CD4-positive, alpha-beta memory T cell (primary cell): Measurements from ENCODE around the gene SERPINB4. TPM values are rescaled to one million over a fixed set of nuclear protein-coding genes. Genes with fewer than 3 reads are reported as not detected.
"Not testable (repeated sequence)": the region's sequence is repeated elsewhere in the genome, so short reads cannot be mapped to it uniquely, and the experiment has no call there.

Source experiments
- CTCF ChIA-PET: fragments of 350-600 bp; sonication (Branson Sonifier 250); formaldehyde crosslinking; loops from one replicate; lab custom pipeline; 2021; ENCODE audit warnings: inconsistent platforms; ENCODE audit not compliant: partially characterized antibody; lab: Charles Lee
- POLR2A ChIA-PET: fragments of 350-600 bp; sonication (Branson Sonifier 250); formaldehyde crosslinking; loops from one replicate; lab custom pipeline; 2021; ENCODE audit not compliant: partially characterized antibody; lab: Charles Lee
- DNase-seq, 5 donors: peaks; one replicate each; pipeline versions ENCODE4 v3.0.0 to v3.0.0-alpha.2; 2020 to 2022; ENCODE audit warnings: mixed read lengths in 1 of 5
- H3K27ac ChIP-seq: one replicate; pipeline ENCODE4 v1.7.0; 2013; ENCODE audit warnings: low read depth, low read length
- H3K27me3 ChIP-seq: 2 replicates; pipeline ENCODE4 v1.7.0; 2013; ENCODE audit warnings: mild to moderate bottlenecking, low read length, moderate library complexity; ENCODE audit not compliant: insufficient read depth
- H3K36me3 ChIP-seq: 2 replicates; pipeline ENCODE4 v1.7.0; 2013; ENCODE audit warnings: mild to moderate bottlenecking, low read length, moderate library complexity; ENCODE audit not compliant: insufficient read depth
- H3K4me1 ChIP-seq: 2 replicates; pipeline ENCODE4 v1.7.0; 2013; ENCODE audit warnings: mild to moderate bottlenecking, low read length, moderate library complexity; ENCODE audit not compliant: insufficient read depth
- H3K4me3 ChIP-seq, 2 donors: one replicate each; pipeline ENCODE4 v1.7.0; 2013; ENCODE audit warnings: low read length in 2 of 2, mild to moderate bottlenecking in 1 of 2
- H3K9me3 ChIP-seq, 2 donors: one replicate each; pipeline ENCODE4 v1.7.0; 2013; ENCODE audit warnings: low read length in 2 of 2, control low read depth in 1 of 2; ENCODE audit not compliant: control insufficient read depth in 1 of 2
- H3K27ac Mint-ChIP-seq, 7 donors: one replicate each; pipeline ENCODE4 v1.8.0; 2020 to 2021; ENCODE audit warnings: mixed read lengths in 7 of 7, mild to moderate bottlenecking in 6 of 7, inconsistent platforms in 3 of 7, moderate library complexity in 3 of 7
- H3K27me3 Mint-ChIP-seq, 2 donors: one replicate each; pipeline ENCODE4 v1.8.0; 2020 to 2021; ENCODE audit warnings: mixed read lengths in 2 of 2
- H3K36me3 Mint-ChIP-seq, 2 donors: one replicate each; pipeline ENCODE4 v1.8.0; 2020 to 2021; ENCODE audit warnings: mixed read lengths in 2 of 2, inconsistent platforms in 1 of 2, mild to moderate bottlenecking in 1 of 2
- H3K4me1 Mint-ChIP-seq, 4 donors: one replicate each; pipeline ENCODE4 v1.8.0; 2020 to 2021; ENCODE audit warnings: mixed read lengths in 4 of 4, mild to moderate bottlenecking in 1 of 4
- H3K4me3 Mint-ChIP-seq, 8 donors: one replicate each; pipeline ENCODE4 v1.8.0; 2020 to 2021; ENCODE audit warnings: mixed read lengths in 8 of 8, mild to moderate bottlenecking in 7 of 8, moderate library complexity in 6 of 8, inconsistent platforms in 3 of 8
- H3K9me3 Mint-ChIP-seq, 8 donors: one replicate each; pipeline ENCODE4 v1.8.0; 2020 to 2021; ENCODE audit warnings: mixed read lengths in 8 of 8, mild to moderate bottlenecking in 5 of 8, inconsistent platforms in 3 of 8, moderate library complexity in 1 of 8
- intact Hi-C: fragments of 100-400 bp; cut with micrococcal nuclease; formaldehyde crosslinking; loops from one replicate; pipeline ENCODE4 v1.15.1; 2023
- polyA plus RNA-seq, 2 donors: library from polyadenylated mRNA; unstranded; fragments of 300-500 nt; fragmentation: Illumina TruSeq; gene quantifications; one replicate each; pipeline ENCODE4 v1.2.3, GENCODE V29; 2021
- total RNA-seq, 2 experiments: library from RNA; stranded (reverse); gene quantifications; one replicate each; pipeline ENCODE4 v1.2.3, GENCODE V29; 2021

Gene SERPINB4
- total and polyA plus RNA-seq, 4 experiments from 2014 or later: not detected

GRCh38 chr18:63648241-63648640 is 4.2 kb upstream of the SERPINB4 start:
- POLR2A ChIA-PET: no interaction called here
- Histone ChIP-seq H3K9me3 (no peaks in the 10 kb centered on the region), H3K27me3 (no peaks in the 10 kb centered on the region), H3K27ac (no peak overlapping the region), H3K36me3 (no peaks in the 10 kb centered on the region), H3K4me1 (no peaks in the 10 kb centered on the region), H3K4me3 (no peak overlapping the region)
- peak in 1 of 5 donors; percentile 7 for DNase-seq
- Mint-ChIP-seq H3K4me1 (no peaks in the 10 kb centered on the region), H3K36me3 (no peaks in the 10 kb centered on the region), H3K27ac (no peak overlapping the region), H3K4me3 (no peak overlapping the region), H3K9me3 (no peaks in the 10 kb centered on the region), H3K27me3 (peaks cover 0 to 4% of the 10 kb centered on the region in 2 donors)
- intact Hi-C loops: no loop called here
- CTCF ChIA-PET: no interaction called here

- no peaks in the 10 kb centered on the region for H3K36me3 Mint-ChIP-seq
- H3K27me3 ChIP-seq: no peaks in the 10 kb centered on the region
- H3K9me3 ChIP-seq: no peaks in the 10 kb centered on the region
- no peak overlapping the region for H3K27ac ChIP-seq
- POLR2A ChIA-PET: no interaction called here
- no peak overlapping the region for H3K4me3 ChIP-seq
- H3K27me3 Mint-ChIP-seq: peaks cover 0 to 4% of the 10 kb centered on the region in 2 donors
- intact Hi-C loops: no loop called here
- no peaks in the 10 kb centered on the region for H3K4me1 Mint-ChIP-seq
- CTCF ChIA-PET: no interaction called here
- no peaks in the 10 kb centered on the region for H3K9me3 Mint-ChIP-seq
- H3K36me3 ChIP-seq: no peaks in the 10 kb centered on the region
- no peak for DNase-seq
- no peak overlapping the region for H3K4me3 Mint-ChIP-seq
- no peaks in the 10 kb centered on the region for H3K4me1 ChIP-seq
- H3K27ac Mint-ChIP-seq: no peak overlapping the region
These were observed 2.9 kb upstream of the SERPINB4 start for GRCh38 chr18:63646936-63647335.

GRCh38 chr18:63644694-63645093 is 638 bp upstream of the SERPINB4 start:
- H3K4me3 Mint-ChIP-seq, POLR2A ChIA-PET, H3K36me3 ChIP-seq, CTCF ChIA-PET, H3K9me3 ChIP-seq, H3K27me3 ChIP-seq, H3K4me1 Mint-ChIP-seq, DNase-seq, H3K36me3 Mint-ChIP-seq, H3K4me1 ChIP-seq, H3K27me3 Mint-ChIP-seq, H3K27ac ChIP-seq, intact Hi-C loops, H3K9me3 Mint-ChIP-seq, H3K4me3 ChIP-seq, H3K27ac Mint-ChIP-seq: not testable (repeated sequence)

- H3K27me3 Mint-ChIP-seq, H3K4me1 ChIP-seq, intact Hi-C loops, DNase-seq, H3K36me3 Mint-ChIP-seq, H3K36me3 ChIP-seq, H3K27me3 ChIP-seq, H3K4me3 ChIP-seq, H3K4me1 Mint-ChIP-seq, H3K27ac Mint-ChIP-seq, H3K9me3 ChIP-seq, CTCF ChIA-PET, H3K9me3 Mint-ChIP-seq, H3K27ac ChIP-seq, POLR2A ChIA-PET, H3K4me3 Mint-ChIP-seq: not testable (repeated sequence)
These were observed 1.2 kb downstream of the SERPINB4 start for GRCh38 chr18:63642668-63643356.

- not testable (repeated sequence) for H3K4me3 Mint-ChIP-seq, H3K4me1 Mint-ChIP-seq
These were observed 2.8 kb downstream of the SERPINB4 start for GRCh38 chr18:63641157-63641680.

GRCh38 chr18:63637703-63638102 is 6.4 kb downstream of the SERPINB4 start:
- no peaks in the 10 kb centered on the region for H3K36me3 ChIP-seq
- H3K9me3 ChIP-seq: no peaks in the 10 kb centered on the region
- CTCF ChIA-PET: no interaction called here
- Mint-ChIP-seq H3K36me3 (no peaks in the 10 kb centered on the region), H3K4me1 (no peaks in the 10 kb centered on the region), H3K27me3 (no peaks in the 10 kb centered on the region), H3K9me3 (no peaks in the 10 kb centered on the region), H3K4me3 (no peak overlapping the region), H3K27ac (no peak overlapping the region)
- H3K27ac ChIP-seq: no peak overlapping the region
- H3K4me3 ChIP-seq: no peak overlapping the region
- no peaks in the 10 kb centered on the region for H3K27me3 ChIP-seq
- intact Hi-C loops: no loop called here
- POLR2A ChIA-PET: no interaction called here
- no peak for DNase-seq
- no peaks in the 10 kb centered on the region for H3K4me1 ChIP-seq

More at GRCh38 chr18:63641157-63641680, 2.8 kb downstream of the SERPINB4 start:
- H3K36me3 Mint-ChIP-seq, H3K27me3 ChIP-seq, H3K4me1 ChIP-seq, CTCF ChIA-PET, H3K27me3 Mint-ChIP-seq, H3K36me3 ChIP-seq, H3K4me3 ChIP-seq, intact Hi-C loops, H3K9me3 Mint-ChIP-seq, POLR2A ChIA-PET, H3K27ac ChIP-seq, H3K27ac Mint-ChIP-seq, DNase-seq, H3K9me3 ChIP-seq: not testable (repeated sequence)

GRCh38 chr18:63627819-63628218 is 16.2 kb downstream of the SERPINB4 start:
- H3K27me3 ChIP-seq: no peaks in the 10 kb centered on the region
- peaks cover 4 to 52% (median 37%) of the 10 kb centered on the region in 8 donors for H3K9me3 Mint-ChIP-seq
- peaks cover 0 to 15% of the 10 kb centered on the region in 2 donors for H3K9me3 ChIP-seq
- POLR2A ChIA-PET: no interaction called here
- H3K4me3 Mint-ChIP-seq: no peak overlapping the region
- H3K36me3 Mint-ChIP-seq: peaks cover 1 to 5% of the 10 kb centered on the region in 2 donors
- no peaks in the 10 kb centered on the region for H3K36me3 ChIP-seq
- H3K27ac Mint-ChIP-seq: no peak overlapping the region
- intact Hi-C loops: no loop called here
- no peak overlapping the region for H3K27ac ChIP-seq
- H3K4me1 Mint-ChIP-seq: no peaks in the 10 kb centered on the region
- peaks cover 1 to 2% of the 10 kb centered on the region in 2 donors for H3K27me3 Mint-ChIP-seq
- H3K4me1 ChIP-seq: no peaks in the 10 kb centered on the region
- no peak overlapping the region for H3K4me3 ChIP-seq
- no peak for DNase-seq
- CTCF ChIA-PET: no interaction called here
